ENCODE data around the gene ZNF544.
"Not testable (repeated sequence)": the region's sequence is repeated elsewhere in the genome, so short reads cannot be mapped to it uniquely, and the experiment has no call there.

Gene ZNF544

DNA sequence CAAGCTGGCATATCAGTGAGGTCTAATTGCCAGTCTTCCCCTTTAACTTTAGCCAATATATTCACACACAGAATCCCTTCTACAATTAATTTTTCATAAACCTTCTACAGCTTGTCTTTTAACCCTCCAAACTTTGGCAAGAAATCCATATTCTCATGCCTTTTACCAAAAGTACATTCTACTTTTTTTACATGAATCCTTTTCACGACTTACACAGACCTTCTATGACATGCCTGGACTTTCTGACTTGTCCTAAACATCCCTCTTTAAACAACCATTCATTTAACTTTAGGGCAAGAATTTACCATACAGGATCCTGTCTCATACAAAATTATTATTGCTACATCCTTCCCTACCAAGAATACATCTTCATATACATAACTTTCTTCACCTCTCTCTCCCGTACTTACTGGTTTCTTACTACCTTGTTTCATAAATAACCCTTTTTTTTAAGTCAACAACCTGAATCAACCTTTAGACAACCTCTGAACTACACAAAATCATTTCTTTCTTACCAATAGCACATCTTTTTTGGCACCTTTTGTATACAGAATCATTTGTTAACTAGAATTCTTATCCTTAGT, 23.5 kb downstream of the ZNF544 start:
- DNase-seq (ENCODE audit: low read depth), result no peak

DNA sequence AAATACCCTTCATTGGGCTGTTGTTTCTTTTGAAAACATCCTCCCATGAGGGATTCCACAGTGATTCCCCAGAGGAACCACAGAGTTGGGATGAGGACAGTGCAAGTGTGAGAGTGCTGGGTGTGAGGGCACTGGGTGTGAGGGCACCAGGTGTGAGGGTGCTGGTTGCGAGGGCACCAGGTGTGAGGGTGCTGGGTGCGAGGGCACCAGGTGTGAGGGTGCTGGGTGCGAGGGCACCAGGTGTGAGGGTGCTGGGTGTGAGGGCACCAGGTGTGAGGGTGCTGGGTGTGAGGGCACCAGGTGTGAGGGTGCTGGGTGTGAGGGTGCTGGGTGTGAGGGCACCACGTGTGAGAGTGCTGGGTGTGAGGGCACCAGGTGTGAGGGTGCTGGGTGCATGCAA, 29.5 kb downstream of the ZNF544 start:
- DNase-seq (ENCODE audit: low read depth), result not testable (repeated sequence)

DNA sequence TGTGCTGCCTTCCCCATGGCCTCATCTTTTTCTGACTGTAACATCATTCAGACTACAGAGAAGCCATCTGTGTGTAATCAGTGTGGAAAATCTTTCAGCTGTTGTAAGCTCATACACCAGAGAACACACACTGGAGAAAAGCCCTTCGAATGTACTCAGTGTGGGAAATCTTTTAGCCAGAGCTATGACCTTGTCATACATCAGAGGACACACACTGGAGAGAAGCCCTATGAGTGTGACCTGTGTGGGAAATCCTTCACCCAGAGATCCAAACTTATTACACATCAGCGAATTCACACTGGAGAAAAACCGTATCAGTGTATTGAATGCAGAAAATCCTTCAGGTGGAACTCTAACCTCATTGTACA, 32.9 kb downstream of the ZNF544 start:
- DNase-seq (ENCODE audit: low read depth), result no peak

DNA sequence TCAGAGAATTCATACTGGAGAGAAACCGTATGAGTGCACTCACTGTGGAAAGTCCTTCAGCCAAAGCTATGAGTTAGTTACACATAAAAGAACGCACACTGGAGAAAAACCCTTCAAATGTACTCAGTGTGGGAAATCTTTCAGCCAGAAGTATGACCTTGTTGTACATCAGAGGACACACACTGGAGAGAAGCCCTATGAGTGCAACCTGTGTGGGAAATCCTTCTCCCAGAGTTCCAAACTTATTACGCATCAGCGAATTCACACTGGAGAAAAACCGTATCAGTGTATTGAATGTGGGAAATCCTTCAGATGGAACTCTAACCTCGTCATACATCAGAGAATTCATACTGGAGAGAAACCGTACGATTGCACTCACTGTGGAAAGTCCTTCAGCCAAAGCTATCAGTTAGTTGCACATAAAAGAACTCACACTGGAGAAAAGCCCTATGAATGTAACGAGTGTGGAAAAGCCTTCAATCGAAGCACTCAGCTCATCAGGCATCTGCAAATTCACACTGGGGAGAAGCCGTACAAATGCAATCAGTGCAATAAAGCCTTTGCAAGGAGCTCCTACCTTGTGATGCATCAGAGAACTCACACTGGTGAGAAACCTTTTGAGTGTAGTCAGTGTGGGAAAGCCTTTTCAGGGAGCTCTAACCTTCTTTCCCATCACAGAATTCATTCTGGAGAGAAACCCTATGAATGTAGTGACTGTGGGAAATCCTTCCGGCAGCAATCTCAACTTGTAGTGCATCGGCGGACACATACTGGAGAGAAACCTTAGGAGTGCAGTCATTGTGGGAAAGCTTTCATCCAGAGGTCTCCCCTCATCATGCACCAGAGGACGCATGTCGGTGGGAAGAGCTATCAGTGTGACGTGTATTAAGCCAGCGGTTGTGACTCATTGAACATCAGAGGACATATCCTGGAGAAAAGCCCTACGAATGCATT, 33.5 kb downstream of the ZNF544 start:
- no peak for DNase-seq (ENCODE audit: low read depth)

DNA sequence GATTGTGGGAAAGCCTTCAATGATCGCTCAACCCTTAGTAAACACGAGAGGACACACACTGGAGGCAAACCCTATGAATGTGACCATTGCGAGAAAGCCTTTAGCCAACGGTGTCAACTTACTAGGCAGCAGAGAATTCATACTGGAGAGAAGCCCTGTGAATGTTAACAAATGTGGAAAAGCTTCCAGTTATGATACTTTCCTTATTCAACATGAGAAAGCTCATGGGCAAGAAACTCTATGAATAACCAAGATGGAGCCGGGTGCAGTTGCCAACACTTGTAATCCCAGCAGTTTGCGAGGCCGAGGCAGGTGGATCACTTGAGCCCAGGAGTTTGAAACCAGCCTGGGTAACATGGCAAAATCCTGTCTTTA, 34.2 kb downstream of the ZNF544 start:
- no peak for DNase-seq (ENCODE audit: low read depth)

DNA sequence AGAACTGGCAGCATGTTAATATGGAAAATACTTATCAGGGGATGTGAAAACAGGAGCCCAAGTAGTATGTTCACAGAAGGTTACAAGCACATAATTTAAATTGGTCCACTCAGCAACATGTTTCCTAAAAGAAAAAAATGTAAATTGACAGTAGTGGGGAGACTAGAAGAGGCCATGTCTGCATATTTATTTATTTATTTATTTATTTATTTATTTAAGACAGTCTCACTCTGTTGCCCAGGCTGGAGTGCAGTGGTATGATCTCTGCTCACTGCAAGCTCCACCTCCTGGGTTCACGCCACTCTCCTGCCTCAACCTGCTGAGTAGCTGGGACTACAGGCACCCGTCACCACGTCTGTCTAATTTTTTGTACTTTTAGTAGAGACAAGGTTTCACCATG, 36.4 kb downstream of the ZNF544 start:
- no peak for DNase-seq (ENCODE audit: low read depth)

DNA sequence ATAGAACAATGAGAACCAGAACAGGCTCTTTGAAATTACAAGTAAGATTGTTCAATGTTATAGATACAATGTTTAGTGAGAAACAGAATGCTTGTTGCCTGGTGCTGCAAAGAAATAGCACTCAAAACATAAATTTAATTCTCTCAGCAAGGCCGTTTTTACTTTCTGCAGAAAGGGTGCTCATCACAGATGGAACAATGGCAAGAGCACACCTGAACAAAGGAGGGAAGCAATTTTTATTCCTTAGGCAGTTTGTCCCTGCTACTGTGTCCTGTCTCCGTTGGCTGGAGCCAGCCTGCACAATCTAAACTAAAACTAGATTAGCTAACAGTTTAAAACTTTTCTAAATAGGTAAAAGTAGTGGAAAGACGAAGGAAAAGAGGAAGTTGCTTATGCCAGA, 39.6 kb downstream of the ZNF544 start:
- no peak for DNase-seq (ENCODE audit: low read depth)

DNA sequence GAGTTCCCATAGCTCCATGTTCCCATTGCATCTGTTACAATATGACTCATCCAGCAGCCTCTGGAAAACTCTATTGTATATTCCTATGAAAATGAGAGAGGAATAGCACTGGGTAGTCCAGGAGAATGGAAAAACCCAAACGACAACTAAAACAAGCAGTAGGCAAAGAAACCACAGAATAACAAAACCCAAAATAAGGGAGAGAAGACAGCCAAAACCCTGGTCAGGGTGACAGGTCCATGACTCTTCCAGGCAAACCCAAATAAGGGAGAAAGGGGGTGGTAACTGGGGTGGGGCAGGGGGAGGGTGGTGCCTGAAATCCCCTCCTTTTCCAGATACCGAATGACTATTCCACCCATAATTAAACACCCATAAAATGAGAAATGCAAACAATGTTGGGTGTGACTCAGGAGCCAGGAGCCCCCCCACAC, 46.1 kb downstream of the ZNF544 start:
- DNase-seq (ENCODE audit: low read depth), result no peak

DNA sequence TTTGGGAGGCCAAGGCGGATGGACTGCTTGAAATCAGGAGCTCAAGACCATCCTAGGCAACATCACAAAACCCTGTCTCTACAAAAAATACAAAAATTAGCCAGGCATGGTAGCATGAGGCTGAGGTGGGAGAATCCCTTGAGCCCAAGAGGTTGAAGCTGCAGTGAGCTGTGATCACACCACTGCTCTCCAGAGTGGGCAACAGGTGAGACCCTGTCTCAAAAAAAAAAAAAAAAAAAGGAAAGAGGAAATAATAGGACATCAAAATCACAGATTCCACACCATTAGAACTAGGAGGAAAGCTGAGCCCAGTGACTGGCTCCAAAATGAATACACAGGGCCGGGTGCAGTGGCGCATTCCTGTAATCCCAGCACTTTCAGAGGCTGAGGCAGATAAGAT, 46.9 kb downstream of the ZNF544 start:
- DNase-seq (ENCODE audit: low read depth), result no peak

DNA sequence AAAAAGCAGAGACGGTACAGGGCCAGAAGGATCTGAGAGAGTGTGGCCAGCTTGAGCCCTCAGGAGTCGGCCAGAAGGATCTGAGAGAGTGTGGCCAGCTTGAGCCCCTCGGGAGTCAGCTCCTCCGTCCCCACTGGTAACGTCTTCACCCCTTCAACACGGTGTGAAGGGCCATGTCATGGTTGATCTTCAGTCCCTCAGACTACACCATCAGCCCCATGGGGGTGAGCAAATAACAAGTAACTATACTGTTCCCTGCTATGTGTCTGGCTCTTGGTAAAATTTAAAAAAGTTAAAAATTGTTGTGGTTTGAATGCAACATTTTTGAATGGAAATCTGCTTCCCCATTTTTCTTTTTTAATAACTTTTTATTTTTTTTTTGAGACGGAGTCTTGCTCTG, 48.5 kb downstream of the ZNF544 start:
- DNase-seq (ENCODE audit: low read depth), result no peak

DNA sequence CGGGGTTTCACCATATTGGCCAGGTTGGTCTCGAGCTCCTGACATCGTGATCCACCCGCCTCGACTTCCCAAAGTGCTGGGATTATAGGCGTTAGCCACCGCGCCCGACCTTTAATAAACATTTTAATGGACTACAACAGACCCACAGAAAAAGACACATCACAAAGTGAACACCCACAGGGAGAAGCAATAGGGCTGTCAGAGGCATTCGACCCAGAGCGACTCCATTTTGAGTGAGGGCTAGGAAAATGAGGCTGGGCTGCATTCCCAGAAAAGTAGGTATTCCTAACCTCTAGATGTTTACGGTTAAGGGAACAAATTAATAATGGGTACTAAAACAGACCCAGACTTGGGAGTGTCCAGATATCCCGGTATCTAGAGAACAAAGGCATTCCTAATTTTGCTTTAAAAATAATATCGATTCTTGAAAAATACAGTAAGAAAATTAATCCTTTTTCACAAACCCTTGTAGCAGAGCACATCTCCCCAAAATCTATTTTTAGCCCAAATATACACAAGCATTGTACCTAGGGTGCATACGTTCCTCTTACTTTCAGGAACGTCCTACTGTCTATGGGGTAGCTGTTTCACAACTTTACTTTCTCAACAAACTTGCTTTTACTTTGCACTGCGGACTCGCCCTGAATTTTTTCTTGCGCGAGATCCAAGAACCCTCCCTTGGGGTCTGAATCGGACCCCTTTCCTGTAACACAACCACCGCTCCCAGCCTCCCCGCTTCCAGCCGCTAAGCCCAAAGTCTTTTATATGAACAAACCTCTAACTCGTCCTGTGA, 49.2 kb downstream of the ZNF544 start:
- no peak for DNase-seq (ENCODE audit: low read depth)

DNA sequence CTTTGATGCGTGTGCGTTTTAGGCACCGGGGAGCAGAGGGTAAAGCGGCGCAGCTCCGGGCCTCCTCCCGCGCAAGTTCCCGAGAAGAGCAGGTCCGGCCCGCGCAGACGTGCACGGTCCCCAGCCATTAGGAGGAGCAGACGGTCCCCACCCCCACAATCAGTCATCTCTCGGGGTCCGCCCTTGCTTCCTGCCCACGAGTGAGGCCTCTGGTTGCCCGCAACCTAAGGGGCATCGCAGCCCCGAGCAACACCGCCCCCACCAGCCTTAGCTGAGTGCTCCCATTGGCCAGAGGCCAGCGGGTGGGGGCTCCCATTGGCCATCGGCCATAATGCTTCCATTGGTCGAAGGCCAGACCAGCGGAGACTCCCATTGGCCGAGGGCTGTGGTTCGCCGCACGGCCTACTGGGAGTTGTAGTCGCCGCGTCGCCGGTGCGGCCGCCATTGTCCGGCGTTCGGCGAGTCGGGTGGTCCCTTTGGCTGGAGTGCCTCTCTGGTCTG, 49.9 kb downstream of the ZNF544 start, which contains the start of gene ZNF8:
Gene ZNF8, plus strand, starts transcription at position 415 of the 501 bp plus-strand sequence. CDS start 127 bp downstream, outside the sequence.
- peak; percentile 99 for DNase-seq (ENCODE audit: low read depth)

DNA sequence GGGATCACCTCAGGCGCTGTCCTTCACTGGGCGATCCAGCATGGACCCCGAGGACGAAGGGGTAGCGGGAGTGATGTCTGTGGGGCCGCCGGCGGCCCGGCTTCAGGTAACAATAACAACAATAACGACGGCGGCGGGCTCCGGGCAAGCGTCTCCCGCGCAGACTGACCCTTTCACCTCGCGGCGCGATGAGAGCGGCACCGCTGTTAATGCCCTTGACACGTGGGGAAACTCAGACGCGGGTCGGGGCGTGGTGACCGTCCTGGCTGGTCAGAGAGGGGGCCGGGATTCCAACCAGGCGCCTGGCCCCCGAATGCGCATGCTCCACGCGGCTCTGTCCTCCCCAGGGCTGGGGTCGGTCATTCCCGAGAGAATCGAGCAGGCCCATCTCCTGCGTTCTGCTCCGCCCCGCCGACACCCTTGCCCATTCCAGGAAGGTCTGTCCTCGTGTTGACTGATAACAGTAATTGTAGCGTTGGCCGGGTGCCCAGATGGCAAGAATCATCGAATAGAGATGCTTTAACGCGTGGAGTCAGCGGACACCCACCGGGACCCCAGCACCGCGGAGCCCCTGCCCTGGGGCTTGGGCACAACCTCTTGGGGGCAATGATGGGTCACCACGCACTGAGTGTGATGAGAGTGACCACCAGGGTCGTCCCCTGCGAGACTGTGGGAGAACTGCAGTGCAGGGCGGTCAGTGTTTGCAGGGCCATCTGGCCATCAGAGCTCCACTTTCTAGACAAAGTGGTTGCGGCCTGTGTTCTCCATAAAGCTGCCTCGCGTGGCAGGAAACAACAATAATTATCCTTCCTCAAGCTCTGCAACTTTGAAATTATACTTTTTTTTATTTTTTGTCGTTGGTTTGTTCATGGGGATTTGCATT, 50.6 kb downstream of the ZNF544 start:
- DNase-seq (ENCODE audit: low read depth), result peak; percentile 35

DNA sequence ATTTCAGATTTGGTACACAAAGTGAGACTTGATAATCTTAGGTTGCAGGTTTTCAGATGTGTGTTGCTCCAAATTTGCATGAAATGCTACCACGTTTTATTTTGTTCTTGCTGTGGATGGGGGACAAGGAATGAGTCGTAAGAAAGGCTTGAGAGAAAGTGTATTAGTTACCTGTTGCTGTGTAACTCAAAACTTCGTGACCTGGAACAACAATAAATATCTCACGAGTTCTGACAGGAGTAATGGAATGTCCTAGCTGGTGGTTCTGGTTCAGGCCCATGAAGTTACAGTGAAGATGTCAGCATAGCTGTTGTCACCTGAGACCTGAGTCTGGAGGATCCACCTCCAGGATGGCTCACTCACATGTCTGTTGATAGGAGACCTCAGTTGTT, 51.2 kb downstream of the ZNF544 start:
- DNase-seq (ENCODE audit: low read depth), result no peak

DNA sequence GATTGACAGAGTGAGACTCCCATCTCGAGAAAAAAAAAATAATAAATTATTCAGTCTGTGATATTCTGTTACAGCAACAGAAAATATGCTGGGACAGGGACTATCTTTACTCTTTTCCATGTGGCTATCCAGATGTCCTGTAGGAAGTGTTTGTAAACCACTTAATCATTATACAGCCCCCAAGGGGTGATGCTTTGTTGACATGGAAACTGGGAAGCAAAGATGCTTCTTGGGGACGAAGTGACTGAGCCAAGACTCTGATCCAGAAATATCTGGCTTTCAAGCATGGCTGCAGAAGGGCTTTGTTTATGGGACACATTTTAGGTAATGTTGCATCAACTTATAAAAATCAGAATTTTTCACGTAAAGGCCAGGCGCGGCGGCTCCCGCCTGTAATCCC, 55.5 kb downstream of the ZNF544 start:
- DNase-seq (ENCODE audit: low read depth), result no peak

DNA sequence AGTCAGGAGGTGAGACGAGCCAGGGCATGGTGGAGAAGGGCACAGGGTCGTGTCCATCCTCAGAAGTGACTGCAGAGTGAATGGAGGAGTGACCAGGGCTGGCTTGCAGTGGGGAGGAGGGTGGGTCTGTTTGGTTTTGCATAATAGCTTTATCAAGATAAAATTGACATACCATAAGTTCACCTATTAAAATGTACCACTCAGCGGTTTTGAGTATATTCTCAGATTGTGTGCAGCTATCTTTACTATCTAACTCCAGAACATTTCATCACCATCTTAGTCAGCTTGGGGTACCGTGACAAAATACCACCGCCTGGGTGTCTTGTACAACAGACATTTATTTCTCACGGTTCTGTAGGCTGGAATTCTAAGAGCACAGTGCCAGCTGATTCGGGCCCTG, 63.2 kb downstream of the ZNF544 start:
- DNase-seq (ENCODE audit: low read depth), result no peak

DNA sequence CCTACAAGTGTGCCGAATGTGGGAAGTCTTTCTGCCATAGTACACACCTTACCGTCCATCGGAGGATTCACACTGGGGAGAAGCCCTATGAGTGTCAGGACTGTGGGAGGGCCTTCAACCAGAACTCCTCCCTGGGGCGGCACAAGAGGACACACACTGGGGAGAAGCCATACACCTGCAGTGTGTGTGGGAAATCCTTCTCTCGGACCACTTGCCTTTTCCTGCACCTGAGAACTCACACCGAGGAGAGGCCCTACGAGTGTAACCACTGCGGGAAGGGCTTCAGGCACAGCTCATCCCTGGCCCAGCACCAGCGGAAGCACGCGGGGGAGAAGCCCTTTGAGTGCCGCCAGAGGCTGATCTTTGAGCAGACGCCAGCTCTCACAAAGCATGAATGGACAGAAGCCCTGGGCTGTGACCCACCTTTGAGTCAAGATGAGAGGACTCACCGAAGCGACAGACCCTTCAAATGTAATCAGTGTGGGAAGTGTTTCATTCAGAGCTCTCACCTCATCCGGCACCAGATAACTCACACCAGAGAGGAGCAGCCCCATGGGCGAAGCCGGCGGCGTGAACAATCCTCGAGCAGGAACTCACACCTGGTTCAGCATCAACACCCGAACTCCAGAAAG, 66.1 kb downstream of the ZNF544 start:
- DNase-seq (ENCODE audit: low read depth), result no peak

DNA sequence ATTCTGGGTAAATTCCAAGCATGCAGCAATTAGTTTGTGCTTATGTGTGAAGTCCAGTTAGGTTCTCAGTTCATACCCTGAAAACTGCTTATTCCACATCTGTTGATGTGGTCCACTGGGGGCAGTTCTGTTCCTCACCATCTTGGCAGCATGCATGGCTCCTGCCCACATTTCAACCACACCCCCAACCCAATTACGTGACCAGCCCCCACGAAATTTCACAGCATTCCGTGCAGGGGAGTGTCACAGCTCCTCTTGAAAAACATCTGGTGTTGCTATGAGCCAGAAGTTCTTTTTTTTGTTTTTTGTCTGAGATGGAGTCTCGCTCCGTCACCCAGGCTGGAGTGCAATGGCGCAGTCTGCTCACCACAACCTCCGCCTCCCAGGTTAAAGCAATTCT, 67.4 kb downstream of the ZNF544 start:
- DNase-seq (ENCODE audit: low read depth), result no peak

DNA sequence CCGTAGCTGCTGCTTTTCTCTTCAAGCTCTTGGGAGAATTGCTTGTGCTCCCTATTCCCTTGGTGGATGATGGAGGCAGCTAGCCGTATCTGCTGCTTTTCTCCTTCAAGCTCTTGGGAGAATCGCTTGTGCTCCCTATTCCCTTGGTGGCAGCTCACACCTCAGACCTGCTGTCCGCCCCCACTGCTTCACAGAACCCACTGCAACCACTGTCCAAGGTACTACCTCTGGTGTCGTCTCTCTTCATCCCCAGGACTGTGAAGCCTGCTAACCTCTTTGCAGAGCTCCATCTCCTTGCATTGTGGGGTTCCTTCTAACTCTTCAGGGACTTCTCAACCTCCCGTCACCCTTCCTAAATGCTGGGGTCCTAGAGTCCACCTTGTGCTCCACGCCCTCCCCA, 71.9 kb downstream of the ZNF544 start:
- no peak for DNase-seq (ENCODE audit: low read depth)

DNA sequence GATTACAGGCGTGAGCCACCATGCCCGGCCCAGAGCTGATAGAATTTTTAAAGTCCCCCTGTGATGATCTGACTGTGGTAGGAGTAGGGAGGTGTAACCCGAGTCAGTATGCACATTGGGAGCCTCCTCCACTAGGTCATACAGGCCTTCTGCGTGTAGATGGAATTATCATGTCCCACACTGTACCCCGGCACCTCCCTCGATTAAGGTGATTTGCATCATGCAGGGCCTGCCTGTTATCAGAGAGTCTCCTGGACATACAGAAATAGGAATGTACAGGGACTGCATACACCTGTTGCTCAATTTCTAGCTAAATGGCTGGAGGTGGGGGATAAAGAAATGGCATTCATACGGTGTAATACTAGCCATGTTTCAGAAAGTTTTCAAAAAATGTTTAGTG, 75.5 kb downstream of the ZNF544 start:
- DNase-seq (ENCODE audit: low read depth), result no peak

DNA sequence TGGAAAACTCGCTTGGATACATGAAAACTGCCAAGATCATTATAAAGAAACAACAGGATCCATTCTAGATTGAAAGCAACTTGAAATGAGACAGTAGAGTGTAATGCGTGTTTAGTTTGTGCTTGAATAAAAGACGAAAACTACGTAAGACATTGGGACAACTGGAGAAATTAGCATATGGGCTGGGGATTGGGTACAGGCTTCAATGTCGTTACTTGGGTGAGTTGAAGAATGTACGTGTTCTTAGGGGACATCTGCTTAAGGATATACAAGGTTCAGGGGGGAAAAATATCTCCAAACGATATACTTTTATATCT, 76.0 kb downstream of the ZNF544 start:
- DNase-seq (ENCODE audit: low read depth), result no peak

All from fibroblast of gingiva (primary cell).